GM18858 (cell line): ENCODE data around the gene SRSF1.
"Not testable (repeated sequence)": the region's sequence is repeated elsewhere in the genome, so short reads cannot be mapped to it uniquely, and the experiment has no call there.

Experiments
- ATAC-seq: cut with Tn5 transposase; IDR thresholded peaks from one replicate; pipeline ENCODE4 v1.9.1; 2021; ENCODE audit not compliant: unreplicated experiment

Gene SRSF1

GRCh38 chr17:57970710-57971109, 36.3 kb downstream of the SRSF1 start:
- ATAC-seq: no peak

- no peak for ATAC-seq
These were observed 38.6 kb downstream of the SRSF1 start for GRCh38 chr17:57968456-57968855.

- no peak for ATAC-seq
These were observed 40.2 kb downstream of the SRSF1 start for GRCh38 chr17:57966875-57967274.

GRCh38 chr17:57966246-57966645, 40.8 kb downstream of the SRSF1 start:
- ATAC-seq: no peak

GRCh38 chr17:57965521-57966160, 41.4 kb downstream of the SRSF1 start:
- no peak for ATAC-seq

- no peak for ATAC-seq
These were observed 43.9 kb downstream of the SRSF1 start for GRCh38 chr17:57963149-57963511.

GRCh38 chr17:57962279-57963148, 44.5 kb downstream of the SRSF1 start:
- ATAC-seq: no peak

GRCh38 chr17:57959929-57960328, 47.1 kb downstream of the SRSF1 start:
- ATAC-seq: no peak

GRCh38 chr17:57958391-57958790, 48.7 kb downstream of the SRSF1 start:
- not testable (repeated sequence) for ATAC-seq

- no peak for ATAC-seq
These were observed 49.2 kb downstream of the SRSF1 start for GRCh38 chr17:57957886-57958285.

- ATAC-seq: no peak
These were observed 49.8 kb downstream of the SRSF1 start for GRCh38 chr17:57957120-57957850.

GRCh38 chr17:57956291-57957119, 50.5 kb downstream of the SRSF1 start:
- no peak for ATAC-seq

GRCh38 chr17:57955183-57955931, 51.7 kb downstream of the SRSF1 start, which contains the start of gene CUEDC1:
CUEDC1 (minus strand) TSS chr17:57955412; CDS start chr17:57885564, 69,848 bp downstream.
- no peak for ATAC-seq

GRCh38 chr17:57954397-57955182, 52.5 kb downstream of the SRSF1 start:
- ATAC-seq: no peak

GRCh38 chr17:57953705-57954396, 53.2 kb downstream of the SRSF1 start:
- ATAC-seq: no peak
